Endodermal cell (in vitro differentiated cells): ENCODE measurements around the gene YIF1A. TPM values are rescaled to one million over a fixed set of nuclear protein-coding genes. Genes with fewer than 3 reads are reported as not detected.
A peak's percentile ranks its signal among the peaks of the same experiment; 100 is the strongest.

Experiments used
- DNase-seq: peaks from one replicate; pipeline ENCODE4 v3.0.0-alpha.2; 2017
- H3K27ac ChIP-seq: 2 replicates; pipeline ENCODE4 v1.5.1; 2013; ENCODE audit warnings: mild to moderate bottlenecking, low read depth, low read length, moderate library complexity
- H3K27me3 ChIP-seq: 2 replicates; pipeline ENCODE4 v1.6.1; 2013; ENCODE audit warnings: mild to moderate bottlenecking, low read length, moderate library complexity; ENCODE audit not compliant: insufficient read depth, control insufficient read depth, poor library complexity, severe bottlenecking
- H3K36me3 ChIP-seq: 2 replicates; pipeline ENCODE4 v1.7.0; 2013; ENCODE audit warnings: mild to moderate bottlenecking, low read length, moderate library complexity; ENCODE audit not compliant: control insufficient read depth, insufficient read depth
- H3K4me1 ChIP-seq: one replicate; pipeline ENCODE4 v1.7.0; 2013; ENCODE audit warnings: low read length; ENCODE audit not compliant: control insufficient read depth, insufficient read depth
- H3K4me3 ChIP-seq: 2 replicates; pipeline ENCODE4 v1.5.1; 2013; ENCODE audit warnings: mild to moderate bottlenecking, low read length, moderate library complexity
- H3K9ac ChIP-seq: 2 replicates; pipeline ENCODE4 v1.6.1; 2013; ENCODE audit warnings: mild to moderate bottlenecking, low read length, moderate library complexity; ENCODE audit not compliant: poor library complexity, severe bottlenecking; ENCODE audit errors: extremely low read depth
- H3K9me3 ChIP-seq: 2 replicates; pipeline ENCODE4 v1.6.1; 2013; ENCODE audit warnings: mild to moderate bottlenecking, low read length, moderate library complexity; ENCODE audit not compliant: control insufficient read depth
- H3K27ac Mint-ChIP-seq: 2 replicates; pipeline ENCODE4 v1.8.0; 2020; ENCODE audit warnings: mixed read lengths
- H3K27me3 Mint-ChIP-seq: 2 replicates; pipeline ENCODE4 v1.8.0; 2021; ENCODE audit warnings: mild to moderate bottlenecking, mixed read lengths; ENCODE audit not compliant: insufficient read depth
- H3K36me3 Mint-ChIP-seq: 2 replicates; pipeline ENCODE4 v1.8.0; 2020; ENCODE audit warnings: low read depth, mixed read lengths
- H3K4me1 Mint-ChIP-seq: 2 replicates; pipeline ENCODE4 v1.8.0; 2020; ENCODE audit warnings: mixed read lengths
- H3K4me3 Mint-ChIP-seq: 2 replicates; pipeline ENCODE4 v1.8.0; 2020; ENCODE audit warnings: mild to moderate bottlenecking, moderate library complexity, mixed read lengths
- H3K9me3 Mint-ChIP-seq: 2 replicates; pipeline ENCODE4 v1.8.0; 2020; ENCODE audit warnings: mild to moderate bottlenecking, mixed read lengths
- CTCF ChIP-seq: fragments of 200-600 bp; sonication (generic); conservative IDR thresholded peaks from 2 replicates; pipeline ENCODE4 v1.5.0; 2021; ENCODE audit warnings: antibody characterized with exemption, mild to moderate bottlenecking
- WGBS, 2 experiments: methylation state at CpG; one replicate each; pipeline versions ENCODE4 v1.1.5 to v1.1.7; 2013; ENCODE audit warnings: missing lambda C conversion rate in 2 of 2, mixed read lengths in 1 of 2; ENCODE audit not compliant: insufficient coverage in 1 of 2, insufficient read length in 1 of 2; 5-methylcytosine and 5-hydroxymethylcytosine counted together
- total RNA-seq, 2 donors: library from RNA; stranded (reverse); fragmentation: NEBNext Ultra II Directional in 1 of 2; extraction: Animal tissue kit (Norgen Biotek cat#: 25700) in 1 of 2; gene quantifications; 2 replicates in 1 of 2; 3 replicates in 1 of 2; pipeline ENCODE4 v1.2.1, GENCODE V29; 2021

The YIF1A gene
- total RNA-seq, 2 donors from 2014 or later = 70.6 to 80.1 TPM

DNA sequence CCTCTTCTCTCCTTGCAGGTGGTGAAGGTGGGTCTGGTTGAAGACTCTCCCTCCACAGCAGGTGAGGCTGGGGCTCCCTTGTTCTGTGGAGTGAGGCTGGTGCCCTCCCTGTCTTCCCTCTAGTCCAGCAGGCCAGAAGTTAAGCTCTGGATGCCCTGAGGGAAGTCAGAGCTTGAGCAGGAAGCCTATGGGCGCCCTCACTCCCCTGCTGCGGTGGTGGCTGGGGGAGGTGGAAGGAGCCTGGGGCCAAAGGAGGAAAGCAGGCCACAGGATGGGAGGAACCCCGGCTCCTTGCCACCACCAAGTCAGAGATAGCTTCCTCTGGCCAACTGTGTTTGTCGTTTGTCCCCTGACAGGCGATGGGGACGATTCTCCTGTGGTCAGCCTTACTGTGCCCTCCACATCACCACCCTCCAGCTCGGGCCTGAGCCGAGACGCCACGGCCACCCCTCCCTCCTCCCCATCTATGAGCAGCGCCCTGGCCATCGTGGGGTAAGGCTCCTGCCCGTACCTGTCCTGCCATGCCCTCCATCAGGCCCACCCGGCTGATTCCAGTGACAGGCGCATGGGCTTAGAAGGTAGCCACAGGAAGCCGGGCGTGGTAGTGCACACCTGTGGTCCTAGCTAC lies 50.0 kb downstream of the YIF1A start:
- H3K27me3 ChIP-seq = no peaks in the 10 kb centered on the region
- H3K36me3 ChIP-seq = peaks cover 45% of the 10 kb centered on the region
- no peak overlapping the region for H3K4me3 Mint-ChIP-seq
- H3K27ac ChIP-seq = no peak overlapping the region
- H3K9me3 ChIP-seq = no peaks in the 10 kb centered on the region
- no peaks in the 10 kb centered on the region for H3K9me3 Mint-ChIP-seq
- no peak for TF ChIP-seq CTCF
- no peak for DNase-seq
- H3K27ac Mint-ChIP-seq = no peak overlapping the region
- 96 to 98% methylated on average over 10 to 17 of the region's 17 CpGs for WGBS, 2 experiments
- no peak overlapping the region for H3K4me3 ChIP-seq
- H3K27me3 Mint-ChIP-seq = no peaks in the 10 kb centered on the region
- H3K4me1 ChIP-seq = no peaks in the 10 kb centered on the region
- H3K9ac ChIP-seq = no peak overlapping the region
- peaks cover 46% of the 10 kb centered on the region for H3K36me3 Mint-ChIP-seq
- H3K4me1 Mint-ChIP-seq = no peaks in the 10 kb centered on the region

GRCh38 chr11:66237867-66238266 lies 51.1 kb downstream of the YIF1A start:
- H3K4me3 Mint-ChIP-seq = no peak overlapping the region
- Histone ChIP-seq H3K27ac (no peak overlapping the region), H3K9me3 (no peaks in the 10 kb centered on the region), H3K27me3 (no peaks in the 10 kb centered on the region), H3K4me3 (no peak overlapping the region), H3K36me3 (peaks cover 46% of the 10 kb centered on the region), H3K9ac (no peak overlapping the region), H3K4me1 (no peaks in the 10 kb centered on the region)
- no peaks in the 10 kb centered on the region for H3K9me3 Mint-ChIP-seq
- H3K27me3 Mint-ChIP-seq = no peaks in the 10 kb centered on the region
- no peaks in the 10 kb centered on the region for H3K4me1 Mint-ChIP-seq
- DNase-seq = no peak
- peaks cover 55% of the 10 kb centered on the region for H3K36me3 Mint-ChIP-seq
- peak; percentile 31 for TF ChIP-seq CTCF
- WGBS, 2 experiments = 94 to 96% methylated on average over 6 of the region's 6 CpGs
- no peak overlapping the region for H3K27ac Mint-ChIP-seq

DNA sequence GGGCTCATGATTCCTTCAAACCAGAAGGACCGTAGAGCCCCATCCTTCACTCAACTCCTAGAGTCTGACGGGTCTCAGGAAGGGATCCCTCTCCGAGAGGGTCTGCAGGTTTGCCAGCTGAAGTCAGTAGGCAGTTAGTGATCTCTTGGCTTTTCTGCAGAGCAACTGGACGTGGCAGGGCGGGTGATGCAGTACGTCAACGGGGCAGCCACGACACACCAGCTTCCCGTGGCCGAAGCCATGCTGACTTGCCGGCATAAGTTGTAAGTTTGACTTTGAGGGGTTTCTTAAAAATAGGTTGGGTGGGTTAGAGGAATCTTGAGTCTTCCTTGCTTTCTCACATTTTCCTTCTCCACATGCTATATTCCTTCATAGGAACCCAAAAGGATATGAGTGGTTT lies 53.8 kb downstream of the YIF1A start:
- TF ChIP-seq CTCF = no peak
- H3K36me3 ChIP-seq = peaks cover 46% of the 10 kb centered on the region
- Mint-ChIP-seq H3K9me3 (no peaks in the 10 kb centered on the region), H3K27me3 (no peaks in the 10 kb centered on the region), H3K4me3 (no peak overlapping the region), H3K36me3 (peaks cover 63% of the 10 kb centered on the region), H3K4me1 (no peaks in the 10 kb centered on the region), H3K27ac (no peak overlapping the region)
- WGBS, 2 experiments = 90 to 95% methylated on average over 8 to 10 of the region's 11 CpGs
- no peak overlapping the region for H3K4me3 ChIP-seq
- no peaks in the 10 kb centered on the region for H3K9me3 ChIP-seq
- no peak for DNase-seq
- H3K9ac ChIP-seq = no peak overlapping the region
- H3K27me3 ChIP-seq = no peaks in the 10 kb centered on the region
- H3K27ac ChIP-seq = no peak overlapping the region
- H3K4me1 ChIP-seq = no peaks in the 10 kb centered on the region

Other genes starting within 250 kb of the YIF1A start
- 10 to 100 TPM in 1 of 2 donors, 1 to 10 TPM in 1; 7.4 to 11.2 TPM for gene GAL3ST3, start 240.0 kb downstream of the YIF1A start, total RNA-seq
- 100 to 1,000 TPM; 209 to 254 TPM for gene SF3B2, start 236.8 kb downstream of the YIF1A start, total RNA-seq
- gene PACS1, start 218.9 kb downstream of the YIF1A start, total RNA-seq = 10 to 100 TPM; 67.0 to 67.1 TPM
- 10 to 100 TPM; 52.0 to 69.2 TPM for gene KLC2, start 31.4 kb downstream of the YIF1A start, total RNA-seq
- gene RAB1B, start 20.5 kb downstream of the YIF1A start, total RNA-seq = 100 to 1,000 TPM; 122 to 126 TPM
- 1 to 10 TPM; 3.5 to 3.8 TPM for gene CNIH2, start 11.0 kb downstream of the YIF1A start, total RNA-seq
- gene TMEM151A, start 2.8 kb upstream of the YIF1A start, total RNA-seq = under 1 TPM in 1 of 2 donors, not detected in 1; 0.20 TPM
- under 1 TPM; 0.33 to 0.40 TPM for gene CD248, start 27.9 kb upstream of the YIF1A start, total RNA-seq
- gene RIN1, start 47.3 kb upstream of the YIF1A start, total RNA-seq = 1 to 10 TPM; 2.2 to 2.6 TPM
- gene BRMS1, start 56.0 kb upstream of the YIF1A start, total RNA-seq = 10 to 100 TPM; 38.7 to 40.3 TPM
- gene B4GAT1, start 58.5 kb upstream of the YIF1A start, total RNA-seq = 10 to 100 TPM; 29.4 to 45.7 TPM
- 10 to 100 TPM; 30.8 to 32.4 TPM for gene SLC29A2, start 82.6 kb upstream of the YIF1A start, total RNA-seq
- gene NPAS4, start 131.9 kb upstream of the YIF1A start, total RNA-seq = not detected
- gene MRPL11, start 149.7 kb upstream of the YIF1A start, total RNA-seq = 100 to 1,000 TPM in 1 of 2 donors, 10 to 100 TPM in 1; 84.5 to 111 TPM
- gene PELI3, start 177.8 kb upstream of the YIF1A start, total RNA-seq = 10 to 100 TPM in 1 of 2 donors, 1 to 10 TPM in 1; 9.0 to 12.4 TPM
- gene DPP3, start 191.3 kb upstream of the YIF1A start, total RNA-seq = 10 to 100 TPM; 84.8 to 86.3 TPM
- 10 to 100 TPM; 52.4 to 67.3 TPM for gene BBS1, start 221.5 kb upstream of the YIF1A start, total RNA-seq